Right atrium auricular region (tissue), 2 donors: ENCODE results near the gene LAMB1. TPM values are rescaled to one million over a fixed set of nuclear protein-coding genes. Genes with fewer than 3 reads are reported as not detected.

Experiments used
- DNase-seq: peaks from one replicate; pipeline ENCODE4 v3.0.0-alpha.2; 2019; ENCODE audit warnings: low spot score
- H3K27ac ChIP-seq, 2 donors: fragments of 200-600 bp; sonication (generic); 1 replicate in 1 of 2; 2 replicates in 1 of 2; pipeline ENCODE4 v1.5.1; 2016 to 2019
- H3K27me3 ChIP-seq, 2 donors: fragments of 200-600 bp; sonication (generic); one replicate each; pipeline versions ENCODE4 v1.5.1 to v1.6.0; 2017 to 2019
- H3K36me3 ChIP-seq: fragments of 200-600 bp; sonication (generic); one replicate; pipeline ENCODE4 v1.5.1; 2016
- H3K4me1 ChIP-seq, 2 donors: fragments of 200-600 bp; sonication (generic); one replicate each; pipeline versions ENCODE4 v1.5.1 to v1.6.0; 2017 to 2019
- H3K4me3 ChIP-seq, 2 donors: fragments of 200-600 bp; sonication (generic); 1 replicate in 1 of 2; 2 replicates in 1 of 2; pipeline ENCODE4 v1.5.1; 2017 to 2019; ENCODE audit warnings: mild to moderate bottlenecking in 1 of 2, moderate library complexity in 1 of 2
- H3K9me3 ChIP-seq, 2 donors: fragments of 200-600 bp; sonication (generic); one replicate each; pipeline ENCODE4 v1.5.1; 2019
- total RNA-seq, 2 donors: library from RNA; depleted of rRNA; stranded (reverse); fragments of >200 nt; gene quantifications; one replicate each; pipeline ENCODE4 v1.1.0, GENCODE V29; 2016
- TF ChIP-seq, protein P1 (sequence below), 2 donors: fragments of 200-600 bp; sonication (generic); IDR thresholded peaks; one replicate each; pipeline ENCODE4 v1.5.1; 2019; ENCODE audit warnings: antibody characterized with exemption in 2 of 2

LAMB1 gene
- 10 to 100 TPM; 52.2 to 60.7 TPM for total RNA-seq

DNA sequence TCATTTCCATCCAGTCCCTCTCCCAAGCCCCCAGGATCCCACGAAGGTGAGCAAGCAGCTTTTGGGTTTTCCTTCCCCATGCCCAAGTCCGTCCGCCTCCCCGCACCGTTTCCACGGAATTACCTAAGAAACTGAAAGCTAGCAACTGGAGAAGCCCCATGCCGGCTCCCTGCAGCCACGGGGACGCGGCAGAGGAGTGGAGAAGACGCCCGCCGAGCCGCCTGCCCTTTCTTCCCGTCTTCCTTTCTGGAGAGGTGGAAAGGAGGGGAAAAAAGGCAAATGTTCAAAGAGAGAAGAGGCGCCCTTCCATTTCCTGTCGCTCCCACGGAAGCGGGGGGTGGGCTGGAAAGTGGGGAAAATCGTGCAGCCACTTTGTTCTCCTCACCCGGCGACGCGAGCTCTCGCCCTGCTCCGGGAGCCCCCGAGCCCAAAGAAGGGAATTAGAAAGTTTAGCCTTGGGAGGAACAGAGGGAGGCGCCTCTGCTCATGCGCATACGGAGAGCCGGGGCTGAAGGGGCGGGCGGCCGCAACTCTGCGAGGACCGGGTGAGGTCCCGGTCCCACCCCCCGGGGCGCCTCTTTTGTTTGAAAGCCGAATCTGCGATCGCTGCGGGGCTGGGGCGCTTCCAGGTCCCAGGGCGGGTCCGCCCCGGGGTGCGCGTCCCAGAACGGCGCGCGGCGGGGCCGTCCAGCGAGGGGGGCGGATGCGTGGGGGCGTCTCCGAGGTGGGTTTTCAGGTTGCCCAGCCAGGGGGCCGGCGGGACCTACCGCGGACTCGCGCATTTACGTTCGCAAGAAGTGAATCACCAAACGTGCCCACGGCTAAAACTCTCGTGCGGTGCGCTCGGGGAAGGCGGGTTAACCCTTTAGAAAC, at the start of gene LAMB1:
LAMB1 (minus strand) TSS at position 436 of the 873 bp plus-strand sequence; CDS start at position 160, 276 bp downstream.
- peaks cover 0 to 49% of the 10 kb centered on the region in 2 donors for H3K4me1 ChIP-seq
- peak within 1 kb of the TSS; percentile 67 to 71 for H3K4me3 ChIP-seq
- H3K27ac ChIP-seq, result peak within 1 kb of the TSS; percentile 79

DNA sequence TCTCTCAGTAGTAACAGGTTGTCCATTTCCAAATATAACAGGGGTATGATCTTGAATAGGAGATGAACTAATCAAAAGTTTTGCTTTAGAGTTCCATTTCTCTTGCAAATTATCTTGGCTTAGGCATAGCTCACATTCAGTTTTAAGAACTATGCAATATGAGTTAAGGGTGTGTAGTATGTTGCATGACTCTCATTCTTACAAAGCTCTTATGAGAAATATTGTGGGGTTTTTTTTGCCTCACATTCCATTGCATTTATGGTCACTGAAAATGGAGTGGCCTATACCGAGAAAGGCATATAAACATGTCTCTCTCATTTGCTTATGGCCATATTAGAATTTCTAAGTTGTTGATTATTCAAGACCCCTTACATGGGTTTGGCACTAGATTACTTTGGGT, 48.5 kb upstream of the LAMB1 start:
- Histone ChIP-seq H3K27ac (no peak overlapping the region), H3K9me3 (no peaks in the 10 kb centered on the region), H3K4me1 (no peaks in the 10 kb centered on the region), H3K4me3 (no peak overlapping the region), H3K36me3 (no peaks in the 10 kb centered on the region), H3K27me3 (no peaks in the 10 kb centered on the region)
- DNase-seq, result no peak
- TF ChIP-seq, protein P1, sequence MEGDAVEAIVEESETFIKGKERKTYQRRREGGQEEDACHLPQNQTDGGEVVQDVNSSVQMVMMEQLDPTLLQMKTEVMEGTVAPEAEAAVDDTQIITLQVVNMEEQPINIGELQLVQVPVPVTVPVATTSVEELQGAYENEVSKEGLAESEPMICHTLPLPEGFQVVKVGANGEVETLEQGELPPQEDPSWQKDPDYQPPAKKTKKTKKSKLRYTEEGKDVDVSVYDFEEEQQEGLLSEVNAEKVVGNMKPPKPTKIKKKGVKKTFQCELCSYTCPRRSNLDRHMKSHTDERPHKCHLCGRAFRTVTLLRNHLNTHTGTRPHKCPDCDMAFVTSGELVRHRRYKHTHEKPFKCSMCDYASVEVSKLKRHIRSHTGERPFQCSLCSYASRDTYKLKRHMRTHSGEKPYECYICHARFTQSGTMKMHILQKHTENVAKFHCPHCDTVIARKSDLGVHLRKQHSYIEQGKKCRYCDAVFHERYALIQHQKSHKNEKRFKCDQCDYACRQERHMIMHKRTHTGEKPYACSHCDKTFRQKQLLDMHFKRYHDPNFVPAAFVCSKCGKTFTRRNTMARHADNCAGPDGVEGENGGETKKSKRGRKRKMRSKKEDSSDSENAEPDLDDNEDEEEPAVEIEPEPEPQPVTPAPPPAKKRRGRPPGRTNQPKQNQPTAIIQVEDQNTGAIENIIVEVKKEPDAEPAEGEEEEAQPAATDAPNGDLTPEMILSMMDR (IDR thresholded peaks at IDR 0.05), result no peak

More for the DNA sequence above, at the start of gene LAMB1:
- DNase-seq, result peak; percentile 78
- Histone ChIP-seq H3K9me3 (no peaks in the 10 kb centered on the region), H3K27me3 (no peaks in the 10 kb centered on the region), H3K36me3 (peaks cover 2% of the 10 kb centered on the region)
- TF ChIP-seq, protein P1 (IDR thresholded peaks at IDR 0.05), result no peak

DNA sequence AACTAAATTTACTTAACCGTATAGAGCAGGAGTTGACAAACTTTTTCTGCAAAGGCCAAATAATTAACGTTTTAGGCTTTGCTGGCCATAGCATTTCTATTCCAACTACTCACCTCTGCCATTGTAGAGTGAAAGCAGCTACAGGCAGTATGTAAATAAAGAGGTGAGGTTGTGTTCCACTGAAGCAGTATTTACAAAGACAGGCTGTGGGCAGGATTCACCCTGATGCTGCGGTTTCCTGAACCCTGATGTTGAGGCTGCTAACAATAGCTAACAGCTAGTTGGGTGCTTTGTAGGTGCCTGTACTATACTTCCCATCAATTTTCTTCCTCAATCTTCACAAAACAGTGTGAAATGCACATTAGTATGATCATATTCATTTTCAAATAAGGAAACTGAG, 47.0 kb upstream of the LAMB1 start:
- DNase-seq, result no peak
- TF ChIP-seq, protein P1 (IDR thresholded peaks at IDR 0.05), result no peak
- no peaks in the 10 kb centered on the region for H3K36me3 ChIP-seq
- no peaks in the 10 kb centered on the region for H3K9me3 ChIP-seq
- no peaks in the 10 kb centered on the region for H3K27me3 ChIP-seq
- no peaks in the 10 kb centered on the region for H3K4me1 ChIP-seq
- no peak overlapping the region for H3K4me3 ChIP-seq
- H3K27ac ChIP-seq, result no peak overlapping the region

DNA sequence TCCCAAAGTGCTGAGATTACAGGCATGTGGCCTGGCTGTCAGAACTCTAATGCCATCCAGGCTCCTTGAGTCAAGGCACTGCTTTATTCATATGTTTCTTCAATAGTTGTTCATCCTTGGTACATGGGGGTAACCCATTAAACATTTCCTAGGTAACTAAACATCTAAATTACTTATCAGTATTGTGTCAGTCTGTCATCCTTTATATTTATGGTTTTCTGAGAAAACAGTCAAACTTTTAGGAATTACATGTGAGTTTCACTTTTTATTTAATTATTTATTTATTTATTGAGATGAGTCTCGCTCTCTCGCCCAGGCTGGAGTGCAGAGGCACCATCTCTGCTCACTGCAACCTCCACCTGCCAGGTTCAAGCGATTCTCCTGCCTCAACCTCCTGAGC, 45.5 kb upstream of the LAMB1 start:
- H3K9me3 ChIP-seq, result no peaks in the 10 kb centered on the region
- DNase-seq, result no peak
- no peaks in the 10 kb centered on the region for H3K4me1 ChIP-seq
- TF ChIP-seq, protein P1 (IDR thresholded peaks at IDR 0.05), result no peak
- no peak overlapping the region for H3K4me3 ChIP-seq
- no peaks in the 10 kb centered on the region for H3K27me3 ChIP-seq
- H3K36me3 ChIP-seq, result no peaks in the 10 kb centered on the region
- H3K27ac ChIP-seq, result no peak overlapping the region

DNA sequence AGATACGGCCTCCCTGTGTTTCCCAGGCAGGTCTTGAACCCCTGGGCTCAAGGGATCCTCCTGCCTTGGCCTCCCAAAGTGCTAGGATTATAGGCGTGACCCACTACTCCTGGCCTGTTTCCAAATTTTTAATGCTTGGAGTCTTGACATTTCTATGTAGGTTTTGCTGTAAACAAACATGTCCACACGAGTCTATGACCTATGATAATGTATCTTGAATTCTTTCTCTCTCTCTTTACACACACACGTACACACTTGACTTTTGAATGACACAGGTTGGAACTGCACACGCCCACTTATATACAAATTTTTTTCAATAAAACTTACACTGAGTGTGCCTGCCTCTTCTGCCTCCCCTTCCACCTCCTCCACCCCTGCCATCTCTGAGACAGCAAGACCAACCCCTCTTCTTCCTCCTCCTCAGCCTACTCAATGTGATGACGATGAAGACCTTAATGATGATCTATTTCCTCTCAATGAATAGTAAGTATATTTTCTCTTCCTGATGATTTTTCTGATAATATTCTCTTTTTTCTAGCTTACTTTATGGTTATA, 44.1 kb upstream of the LAMB1 start:
- Histone ChIP-seq H3K4me3 (no peak overlapping the region), H3K4me1 (no peaks in the 10 kb centered on the region), H3K9me3 (no peaks in the 10 kb centered on the region), H3K36me3 (no peaks in the 10 kb centered on the region), H3K27me3 (no peaks in the 10 kb centered on the region), H3K27ac (no peak overlapping the region)
- no peak for DNase-seq
- TF ChIP-seq, protein P1 (IDR thresholded peaks at IDR 0.05), result no peak
